ENCODE data around the gene MUC22.
"Not testable (repeated sequence)": the region's sequence is repeated elsewhere in the genome, so short reads cannot be mapped to it uniquely, and the experiment has no call there.

Gene MUC22

DNA sequence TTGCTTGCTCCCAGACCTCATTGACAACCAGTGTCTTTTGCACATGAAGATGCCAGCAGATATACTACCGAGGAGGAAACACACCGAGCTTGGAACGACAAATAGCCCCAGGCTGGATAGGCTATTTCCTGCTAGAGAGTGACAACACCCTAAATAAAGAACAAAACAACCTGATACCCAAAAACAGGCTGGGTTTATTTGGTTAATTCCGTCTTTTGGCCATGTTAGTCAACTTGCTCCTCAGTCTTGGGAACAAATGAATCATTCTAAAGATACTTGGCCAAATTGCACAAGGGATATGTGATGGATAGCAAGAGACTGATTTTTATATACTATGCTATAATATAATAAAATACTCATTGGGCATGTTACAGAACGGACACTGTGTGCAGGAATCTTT lies 11.5 kb upstream of the MUC22 start:
- no peak for DNase-seq (ENCODE audit: low read depth in 2 of 2)

DNA sequence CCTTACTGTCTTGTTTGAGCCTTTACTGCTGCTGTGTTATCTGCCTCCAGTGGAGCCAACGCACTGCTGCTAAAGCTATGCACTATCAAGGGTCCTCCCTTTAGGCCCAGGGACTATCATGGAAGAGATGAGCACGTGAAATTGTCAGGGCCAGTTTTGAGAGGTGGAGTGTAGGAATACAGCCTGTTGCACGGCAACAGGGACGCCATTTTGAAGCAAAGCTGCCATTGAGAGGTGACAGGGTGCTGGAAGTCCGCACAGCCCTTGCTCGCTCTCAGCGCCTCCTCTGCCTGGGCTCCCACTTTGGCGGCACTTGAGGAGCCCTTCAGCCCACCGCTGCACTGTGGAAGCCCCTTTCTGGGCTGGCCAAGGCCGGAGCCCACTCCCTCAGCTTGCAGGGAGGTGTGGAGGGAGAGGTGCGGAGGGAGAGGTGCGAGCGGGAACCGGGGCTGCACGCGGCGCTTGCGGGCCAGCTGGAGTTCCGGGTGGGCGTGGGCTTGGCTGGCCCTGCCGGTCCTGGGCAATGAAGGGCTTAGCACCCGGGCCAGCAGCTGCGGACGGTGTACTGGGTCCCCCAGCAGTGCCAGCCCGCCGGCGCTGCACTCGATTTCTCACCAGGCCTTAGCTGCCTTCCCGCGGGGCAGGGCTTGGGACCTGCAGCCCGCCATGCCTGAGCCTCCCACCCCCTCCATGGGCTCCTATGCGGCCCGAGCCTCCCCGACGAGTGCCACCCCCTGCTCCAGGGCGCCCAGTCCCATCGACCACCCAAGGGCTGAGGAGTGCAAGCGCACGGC lies 10.0 kb upstream of the MUC22 start:
- DNase-seq (ENCODE audit: low read depth in 2 of 2) = not testable (repeated sequence)

- DNase-seq (ENCODE audit: low read depth in 2 of 2) = no peak
Observed at GRCh38 chr6:31001281-31001888, 8.9 kb upstream of the MUC22 start.

DNA sequence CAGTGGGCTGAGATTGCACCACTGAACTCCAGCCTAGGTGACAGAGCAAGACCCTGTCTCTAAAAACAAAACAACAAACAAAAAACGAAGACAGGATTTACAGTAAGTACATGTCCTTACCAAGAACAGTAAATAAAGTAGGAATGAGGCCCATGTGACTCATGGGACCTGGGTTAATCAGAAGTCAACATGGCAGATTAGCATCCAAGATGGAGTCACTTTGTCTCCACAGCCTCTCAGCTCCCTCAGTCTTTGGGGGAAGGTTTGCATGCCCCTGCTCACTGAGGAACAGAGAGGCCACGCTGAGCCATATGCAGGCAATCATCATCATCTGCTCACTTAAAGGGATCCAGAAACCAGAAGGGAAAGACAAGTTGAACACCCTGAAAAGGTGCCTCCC lies 7.8 kb upstream of the MUC22 start:
- no peak for DNase-seq (ENCODE audit: low read depth in 2 of 2)

- no peak for DNase-seq (ENCODE audit: low read depth in 2 of 2)
Observed at GRCh38 chr6:31004794-31005193, 5.5 kb upstream of the MUC22 start.

GRCh38 chr6:31005249-31006020 lies 4.8 kb upstream of the MUC22 start:
- no peak for DNase-seq (ENCODE audit: low read depth in 2 of 2)

- no peak for DNase-seq (ENCODE audit: low read depth in 2 of 2)
Observed at GRCh38 chr6:31007694-31008093, 2.6 kb upstream of the MUC22 start.

DNA sequence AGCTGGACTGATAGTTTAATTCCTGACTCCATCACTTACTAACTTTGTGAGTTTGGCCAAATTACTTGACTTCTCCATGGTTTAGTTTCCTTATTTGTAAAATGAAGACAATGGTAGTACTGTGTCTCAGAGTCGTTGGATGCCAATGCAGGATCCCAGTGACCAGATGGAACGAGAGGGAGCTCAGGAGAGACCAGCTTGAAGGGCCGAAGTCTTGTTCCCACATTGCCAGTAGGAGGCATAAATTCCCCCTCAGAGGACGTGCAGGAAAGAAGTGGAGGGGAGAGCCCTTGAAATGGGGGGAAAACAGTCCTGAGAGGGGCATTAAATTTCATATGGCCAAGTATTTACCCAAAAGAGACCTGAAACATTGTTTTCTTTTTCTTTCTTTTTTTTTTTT lies 2.1 kb upstream of the MUC22 start:
- no peak for DNase-seq (ENCODE audit: low read depth in 2 of 2)

DNA sequence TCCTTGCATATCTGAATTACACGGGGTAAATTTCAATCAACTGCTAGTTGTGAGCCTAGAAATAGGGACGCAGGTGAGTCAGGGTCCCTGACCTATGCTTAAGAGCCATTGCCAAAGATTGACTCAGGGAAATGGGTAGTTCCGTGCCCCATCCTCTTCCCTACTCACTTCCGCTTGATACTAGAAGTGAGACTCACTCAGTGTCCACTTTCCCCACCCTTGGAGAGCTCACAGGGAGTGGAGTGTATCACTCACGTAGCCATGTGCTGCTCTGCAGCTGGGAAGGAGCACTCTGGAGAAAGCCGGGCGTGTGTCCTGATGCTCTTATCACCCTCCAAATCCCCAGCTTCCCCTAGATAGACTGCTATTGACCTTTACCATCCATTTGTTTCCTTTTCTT lies 543 bp upstream of the MUC22 start:
- DNase-seq (ENCODE audit: low read depth in 2 of 2) = no peak

DNA sequence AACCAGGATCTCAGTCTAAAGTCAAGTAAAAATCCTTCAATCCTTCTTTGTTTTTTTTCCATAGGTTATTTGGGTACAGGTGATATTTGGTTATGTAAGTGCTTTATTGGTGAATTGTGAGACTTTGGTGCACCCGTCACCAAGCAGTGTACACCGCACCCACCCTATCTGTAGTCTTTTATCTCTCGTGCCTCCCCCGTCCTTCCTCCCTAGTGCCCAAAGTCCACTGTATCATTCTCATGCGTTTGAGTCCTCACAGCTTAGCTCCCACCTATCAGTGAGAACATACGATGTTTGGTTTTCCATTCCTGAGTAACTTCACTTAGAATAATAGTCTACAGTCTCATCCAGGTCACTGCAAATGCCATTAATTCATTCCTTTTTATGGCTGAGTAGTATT lies 879 bp downstream of the MUC22 start:
- no peak for DNase-seq (ENCODE audit: low read depth in 2 of 2)

DNA sequence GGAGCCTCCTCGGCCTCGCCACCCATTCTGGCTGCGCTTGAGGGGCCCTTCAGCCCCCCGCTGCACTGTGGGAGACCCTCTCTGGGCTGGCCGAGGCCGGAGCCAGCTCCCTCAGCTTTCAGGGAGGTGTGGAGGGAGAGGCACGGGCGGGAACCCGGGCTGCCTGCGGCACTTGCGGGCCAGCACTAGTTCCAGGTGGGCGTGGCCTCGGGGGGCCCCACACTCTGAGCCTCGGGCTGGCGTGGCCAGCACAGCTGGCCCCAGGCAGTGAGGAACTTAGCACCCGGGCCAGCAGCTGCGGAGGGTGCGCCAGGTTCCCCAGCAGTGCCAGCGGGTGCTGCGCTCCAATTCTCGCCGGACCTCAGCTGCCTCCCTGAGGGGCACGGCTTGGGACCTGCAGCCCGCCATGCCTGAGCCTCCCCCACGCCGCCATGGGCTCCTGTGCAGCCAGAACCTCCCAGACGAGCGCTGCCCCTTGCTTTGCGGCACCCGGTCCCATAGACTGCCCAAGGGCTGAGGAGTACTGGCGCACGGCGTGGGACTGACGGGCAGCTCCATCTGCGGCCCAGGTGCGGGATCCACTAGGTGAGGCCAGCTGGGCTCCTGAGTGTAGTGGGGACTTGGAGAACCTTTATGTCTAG lies 6.5 kb downstream of the MUC22 start:
- no peak for DNase-seq (ENCODE audit: low read depth in 2 of 2)

- not testable (repeated sequence) for DNase-seq (ENCODE audit: low read depth in 2 of 2)
Observed at GRCh38 chr6:31017436-31017835, 7.2 kb downstream of the MUC22 start.

GRCh38 chr6:31020057-31020456 lies 9.8 kb downstream of the MUC22 start:
- DNase-seq (ENCODE audit: low read depth in 2 of 2) = no peak

- DNase-seq (ENCODE audit: low read depth in 2 of 2) = not testable (repeated sequence)
Observed at GRCh38 chr6:31020631-31021255, 10.5 kb downstream of the MUC22 start.

GRCh38 chr6:31021705-31022531 lies 11.6 kb downstream of the MUC22 start:
- not testable (repeated sequence) for DNase-seq (ENCODE audit: low read depth in 2 of 2)

- no peak for DNase-seq (ENCODE audit: low read depth in 2 of 2)
Observed at GRCh38 chr6:31025595-31025994, 15.3 kb downstream of the MUC22 start.

DNA sequence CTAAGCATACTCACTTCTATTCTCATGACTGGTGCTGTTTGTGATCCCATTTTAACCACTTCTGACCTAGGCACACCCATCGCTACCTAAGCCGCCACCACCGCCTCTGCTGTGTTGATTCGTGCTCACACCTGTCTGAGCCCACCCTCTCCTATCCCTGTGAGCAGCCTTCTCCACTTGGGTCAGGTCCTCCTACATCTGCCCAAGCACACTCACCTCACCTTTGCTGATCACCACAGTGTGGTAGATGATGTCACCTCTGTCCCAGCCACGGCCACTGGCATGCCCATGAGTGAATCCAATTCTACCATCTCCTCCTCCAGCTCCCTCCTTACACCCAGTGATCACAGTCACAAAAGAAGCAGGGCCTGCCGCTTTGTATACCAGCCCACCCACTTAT lies 20.8 kb downstream of the MUC22 start:
- DNase-seq (ENCODE audit: low read depth in 2 of 2) = no peak

DNA sequence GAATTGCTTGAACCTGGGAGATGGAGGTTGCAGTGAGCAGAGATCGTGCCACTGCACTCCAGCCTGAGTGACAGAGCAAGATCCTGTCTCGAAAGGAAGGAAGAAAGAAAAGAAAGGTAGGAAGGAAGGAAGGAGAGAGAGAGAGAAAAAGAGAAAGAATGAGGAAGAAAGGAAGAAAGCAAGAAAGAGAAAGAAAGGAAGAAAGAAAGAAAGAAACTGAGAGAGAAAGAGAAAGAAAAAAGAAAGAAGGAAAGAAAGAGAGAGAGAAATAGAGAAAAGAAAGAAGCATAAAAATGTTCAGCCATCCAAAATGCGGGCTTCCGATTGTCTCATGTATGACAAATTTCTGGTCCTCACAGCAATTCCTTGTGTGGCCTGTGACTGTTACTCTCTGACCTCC lies 22.8 kb downstream of the MUC22 start:
- DNase-seq (ENCODE audit: low read depth in 2 of 2) = no peak

GRCh38 chr6:31035862-31036497 lies 25.7 kb downstream of the MUC22 start:
- DNase-seq (ENCODE audit: low read depth in 2 of 2) = no peak

DNA sequence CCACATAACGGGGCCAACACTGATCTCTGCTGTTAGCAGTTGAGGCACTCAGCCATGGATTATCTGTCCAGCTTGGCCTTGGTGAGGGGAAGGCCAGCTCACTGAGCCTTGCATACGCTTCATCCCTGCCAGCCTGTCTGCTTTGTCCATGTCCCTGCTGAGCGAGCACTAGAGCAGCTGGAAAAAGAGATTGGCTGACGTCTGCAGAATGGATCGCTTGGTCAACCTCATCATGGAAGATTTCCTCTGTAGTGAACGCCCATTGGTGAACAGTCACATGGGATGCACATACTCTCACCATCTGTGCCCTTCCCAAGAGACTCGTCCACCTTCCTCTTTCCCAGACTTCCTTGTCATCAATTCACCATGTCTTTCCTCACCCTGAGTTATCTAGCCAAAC lies 26.9 kb downstream of the MUC22 start:
- no peak for DNase-seq (ENCODE audit: low read depth in 2 of 2)

Measured in stimulated activated CD4-positive, alpha-beta T cell treated with anti-CD3 and anti-CD28 coated beads, Interleukin-12 subunit alpha, Interleukin-12 subunit beta, amount 100 ng/mL, for 24 hours (primary cell).